Myocyte (in vitro differentiated cells): ENCODE data around the gene CTXN2. TPM values are rescaled to one million over a fixed set of nuclear protein-coding genes. Genes with fewer than 3 reads are reported as not detected.

Experiments used
- DNase-seq: peaks from one replicate; pipeline ENCODE4 v3.0.0-alpha.2; 2012; ENCODE audit warnings: low read depth
- polyA plus RNA-seq: library from polyadenylated mRNA; unstranded; fragments of >200 nt; gene quantifications from one replicate; pipeline ENCODE4 v1.2.1, GENCODE V29; 2012; ENCODE audit warnings: missing spikeins
- total RNA-seq: library from RNA; depleted of rRNA; stranded (reverse); fragments of >200 nt; gene quantifications from 2 replicates; pipeline ENCODE4 v1.2.3, GENCODE V29; 2014

The CTXN2 gene
- total RNA-seq = not detected in 2 replicates
- polyA plus RNA-seq = not detected

GRCh38 chr15:48191574-48192225 lies at the start of gene CTXN2:
Gene CTXN2 (plus strand): TSS chr15:48191665. CDS start chr15:48201301, 9,636 bp downstream.
- no peak for DNase-seq

- peak; percentile 24 for DNase-seq
These were observed 47.6 kb upstream of the CTXN2 start for GRCh38 chr15:48143856-48144255.

GRCh38 chr15:48144889-48145288 lies 46.6 kb upstream of the CTXN2 start:
- DNase-seq = no peak

GRCh38 chr15:48145923-48146322 lies 45.5 kb upstream of the CTXN2 start:
- DNase-seq = no peak

- no peak for DNase-seq
These were observed 44.1 kb upstream of the CTXN2 start for GRCh38 chr15:48147358-48147757.

- DNase-seq = no peak
These were observed 41.6 kb upstream of the CTXN2 start for GRCh38 chr15:48149858-48150257.

- no peak for DNase-seq
These were observed 37.9 kb upstream of the CTXN2 start for GRCh38 chr15:48153526-48153925.

GRCh38 chr15:48168616-48169015 lies 22.8 kb upstream of the CTXN2 start:
- DNase-seq = no peak

GRCh38 chr15:48170981-48171380 lies 20.5 kb upstream of the CTXN2 start:
- DNase-seq = no peak

- no peak for DNase-seq
These were observed 16.3 kb upstream of the CTXN2 start for GRCh38 chr15:48175126-48175525.

- DNase-seq = no peak
These were observed 15.4 kb upstream of the CTXN2 start for GRCh38 chr15:48176112-48176511.

- no peak for DNase-seq
These were observed 14.5 kb upstream of the CTXN2 start for GRCh38 chr15:48176957-48177356.

GRCh38 chr15:48177383-48177765 lies 14.1 kb upstream of the CTXN2 start:
- DNase-seq = peak; percentile 68

GRCh38 chr15:48177766-48178647 lies 13.5 kb upstream of the CTXN2 start, which contains the start of gene MYEF2:
Gene MYEF2 (minus strand): TSS chr15:48178295. CDS start chr15:48178237, 58 bp downstream.
- peak; percentile 83 for DNase-seq

- no peak for DNase-seq
These were observed 12.9 kb upstream of the CTXN2 start for GRCh38 chr15:48178648-48178931.

- DNase-seq = no peak
These were observed 8.7 kb upstream of the CTXN2 start for GRCh38 chr15:48182749-48183148.

GRCh38 chr15:48185529-48185928 lies 5.9 kb upstream of the CTXN2 start:
- DNase-seq = no peak

GRCh38 chr15:48186271-48186670 lies 5.2 kb upstream of the CTXN2 start:
- no peak for DNase-seq

- peak; percentile 87 for DNase-seq
These were observed 412 bp upstream of the CTXN2 start for GRCh38 chr15:48190932-48191573.

- DNase-seq = no peak
These were observed 10.6 kb downstream of the CTXN2 start for GRCh38 chr15:48202068-48202467.

GRCh38 chr15:48205981-48206380 lies 14.5 kb downstream of the CTXN2 start, which contains the start of gene SLC12A1:
Gene SLC12A1 (plus strand): TSS chr15:48206302. CDS start chr15:48207720, 1,418 bp downstream.
- DNase-seq = no peak

GRCh38 chr15:48221261-48221660 lies 29.8 kb downstream of the CTXN2 start:
- DNase-seq = no peak
